GM18517 (cell line): ENCODE data around the gene CLEC16A.

ENCODE experiments used
- ATAC-seq: cut with Tn5 transposase; IDR thresholded peaks from one replicate; pipeline ENCODE4 v1.9.1; 2021; ENCODE audit warnings: mild to moderate bottlenecking, moderate library complexity; ENCODE audit not compliant: unreplicated experiment

The CLEC16A gene

GRCh38 chr16:11133344-11133943 lies 189.1 kb downstream of the CLEC16A start:
- ATAC-seq: no peak

GRCh38 chr16:11134722-11135463 lies 190.5 kb downstream of the CLEC16A start:
- no peak for ATAC-seq

GRCh38 chr16:11135464-11135973 lies 191.2 kb downstream of the CLEC16A start:
- ATAC-seq: no peak

GRCh38 chr16:11136600-11136999 lies 192.2 kb downstream of the CLEC16A start:
- no peak for ATAC-seq

- no peak for ATAC-seq
Observed at GRCh38 chr16:11138022-11138768, 193.8 kb downstream of the CLEC16A start.

- no peak for ATAC-seq
Observed at GRCh38 chr16:11138769-11139325, 194.5 kb downstream of the CLEC16A start.

GRCh38 chr16:11139326-11140097 lies 195.1 kb downstream of the CLEC16A start:
- ATAC-seq: no peak

GRCh38 chr16:11140098-11140375 lies 195.7 kb downstream of the CLEC16A start:
- no peak for ATAC-seq

GRCh38 chr16:11140466-11140865 lies 196.1 kb downstream of the CLEC16A start:
- ATAC-seq: no peak

GRCh38 chr16:11140867-11141266 lies 196.5 kb downstream of the CLEC16A start:
- no peak for ATAC-seq

GRCh38 chr16:11141409-11142260 lies 197.3 kb downstream of the CLEC16A start:
- ATAC-seq: no peak

GRCh38 chr16:11142261-11142630 lies 197.9 kb downstream of the CLEC16A start:
- ATAC-seq: no peak

GRCh38 chr16:11142951-11143350 lies 198.6 kb downstream of the CLEC16A start:
- no peak for ATAC-seq

GRCh38 chr16:11143372-11144035 lies 199.1 kb downstream of the CLEC16A start:
- ATAC-seq: no peak

GRCh38 chr16:11144122-11144521 lies 199.8 kb downstream of the CLEC16A start:
- ATAC-seq: no peak

- no peak for ATAC-seq
Observed at GRCh38 chr16:11145173-11145818, 200.9 kb downstream of the CLEC16A start.

GRCh38 chr16:11145819-11146211 lies 201.5 kb downstream of the CLEC16A start:
- ATAC-seq: no peak

GRCh38 chr16:11147033-11147753 lies 202.8 kb downstream of the CLEC16A start:
- no peak for ATAC-seq
